Peyer's patch (tissue), 4 donors: ENCODE measurements around the gene OPCML.

Experiments used
- POLR2A ChIP-seq, 2 donors: fragments of 450-650 bp; IDR thresholded peaks; one replicate each; pipeline ENCODE4 v1.5.1; 2017; ENCODE audit warnings: antibody characterized with exemption in 2 of 2, mild to moderate bottlenecking in 2 of 2, moderate library complexity in 2 of 2
- TF ChIP-seq, protein P1 (sequence below), 6 experiments: fragments of 450-650 bp in 4 of 6; fragments of 200-600 bp in 2 of 6; sonication (generic) in 1 of 6; IDR thresholded peaks; one replicate each; pipeline ENCODE4 v1.5.1; 2017 to 2019; ENCODE audit warnings: antibody characterized with exemption in 6 of 6, mild to moderate bottlenecking in 3 of 6, moderate library complexity in 1 of 6

DNA sequence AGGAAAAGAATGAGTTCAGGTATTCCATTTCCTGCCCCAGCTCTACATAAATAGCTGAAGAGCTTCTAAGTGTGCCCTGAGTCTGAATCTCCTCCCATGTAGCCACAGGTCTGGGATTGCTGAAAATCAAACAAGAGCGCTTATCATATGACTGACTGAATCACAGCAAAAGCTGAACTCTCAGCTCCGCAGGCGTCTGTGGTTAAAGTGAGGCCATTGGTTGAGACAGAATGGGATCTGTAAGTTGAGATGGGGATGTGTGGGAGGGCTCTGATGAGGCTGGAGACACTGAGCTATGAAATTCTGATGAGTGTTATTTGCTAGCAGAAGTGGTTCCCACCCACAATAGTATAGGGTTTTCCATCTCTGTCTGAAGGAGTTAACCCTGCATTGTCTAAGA, 637.0 kb downstream of the OPCML start:
- TF ChIP-seq, protein P1, sequence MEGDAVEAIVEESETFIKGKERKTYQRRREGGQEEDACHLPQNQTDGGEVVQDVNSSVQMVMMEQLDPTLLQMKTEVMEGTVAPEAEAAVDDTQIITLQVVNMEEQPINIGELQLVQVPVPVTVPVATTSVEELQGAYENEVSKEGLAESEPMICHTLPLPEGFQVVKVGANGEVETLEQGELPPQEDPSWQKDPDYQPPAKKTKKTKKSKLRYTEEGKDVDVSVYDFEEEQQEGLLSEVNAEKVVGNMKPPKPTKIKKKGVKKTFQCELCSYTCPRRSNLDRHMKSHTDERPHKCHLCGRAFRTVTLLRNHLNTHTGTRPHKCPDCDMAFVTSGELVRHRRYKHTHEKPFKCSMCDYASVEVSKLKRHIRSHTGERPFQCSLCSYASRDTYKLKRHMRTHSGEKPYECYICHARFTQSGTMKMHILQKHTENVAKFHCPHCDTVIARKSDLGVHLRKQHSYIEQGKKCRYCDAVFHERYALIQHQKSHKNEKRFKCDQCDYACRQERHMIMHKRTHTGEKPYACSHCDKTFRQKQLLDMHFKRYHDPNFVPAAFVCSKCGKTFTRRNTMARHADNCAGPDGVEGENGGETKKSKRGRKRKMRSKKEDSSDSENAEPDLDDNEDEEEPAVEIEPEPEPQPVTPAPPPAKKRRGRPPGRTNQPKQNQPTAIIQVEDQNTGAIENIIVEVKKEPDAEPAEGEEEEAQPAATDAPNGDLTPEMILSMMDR (IDR thresholded peaks at IDR 0.05): no peak
- TF ChIP-seq POLR2A (IDR thresholded peaks at IDR 0.05): no peak
